Activated naive CD8-positive, alpha-beta T cell treated with anti-CD3 and anti-CD28 coated beads, Interleukin-2, amount 10 ng/mL, durations not matched to agents 7 days and 5 days (primary cell): ENCODE data around the gene KRTCAP2. TPM values are rescaled to one million over a fixed set of nuclear protein-coding genes. Genes with fewer than 3 reads are reported as not detected.

Experiments
- total RNA-seq, 2 experiments: library from RNA; stranded (reverse); gene quantifications; one replicate each; pipeline ENCODE4 v1.2.3, GENCODE V29; 2021

Gene KRTCAP2
- total RNA-seq, 2 experiments from 2014 or later = 146 to 170 TPM

Other genes starting within 250 kb of the KRTCAP2 start
- gene PMVK, start 236.6 kb downstream of the KRTCAP2 start, total RNA-seq = 10 to 100 TPM; 25.6 to 26.4 TPM
- 100 to 1,000 TPM; 149 to 155 TPM for gene PBXIP1, start 217.2 kb downstream of the KRTCAP2 start, total RNA-seq
- 10 to 100 TPM; 55.3 TPM for gene PYGO2, start 211.5 kb downstream of the KRTCAP2 start, total RNA-seq
- 10 to 100 TPM; 67.4 to 72.3 TPM for gene SHC1, start 202.6 kb downstream of the KRTCAP2 start, total RNA-seq
- 100 to 1,000 TPM; 112 to 114 TPM for gene CKS1B, start 198.6 kb downstream of the KRTCAP2 start, total RNA-seq
- gene FLAD1, start 190.0 kb downstream of the KRTCAP2 start, total RNA-seq = 10 to 100 TPM; 46.2 to 48.9 TPM
- 1 to 10 TPM; 1.1 to 1.9 TPM for gene LENEP, start 179.7 kb downstream of the KRTCAP2 start, total RNA-seq
- 10 to 100 TPM; 41.4 to 48.4 TPM for gene ZBTB7B, start 170.5 kb downstream of the KRTCAP2 start, total RNA-seq
- 1 to 10 TPM in 1 of 2 experiments, under 1 TPM in 1; 0.91 to 1.4 TPM for gene DCST2, start 139.5 kb downstream of the KRTCAP2 start, total RNA-seq
- gene DCST1, start 139.5 kb downstream of the KRTCAP2 start, total RNA-seq = not detected
- 10 to 100 TPM; 37.0 to 37.3 TPM for gene ADAM15, start 122.0 kb downstream of the KRTCAP2 start, total RNA-seq
- 1 to 10 TPM; 7.9 to 8.1 TPM for gene EFNA4, start 109.6 kb downstream of the KRTCAP2 start, total RNA-seq
- gene EFNA3, start 94.5 kb downstream of the KRTCAP2 start, total RNA-seq = 1 to 10 TPM; 3.6 to 4.2 TPM
- gene EFNA1, start 45.4 kb downstream of the KRTCAP2 start, total RNA-seq = under 1 TPM; 0.25 to 0.48 TPM
- 10 to 100 TPM; 40.7 to 45.0 TPM for gene SLC50A1, start 37.5 kb downstream of the KRTCAP2 start, total RNA-seq
- gene DPM3, start 32.8 kb downstream of the KRTCAP2 start, total RNA-seq = 10 to 100 TPM; 60.0 to 71.1 TPM
- gene TRIM46, start 545 bp upstream of the KRTCAP2 start, total RNA-seq = 10 to 100 TPM; 12.4 to 13.4 TPM
- gene THBS3, start 34.6 kb upstream of the KRTCAP2 start, total RNA-seq = 10 to 100 TPM; 25.1 to 26.3 TPM
- gene MTX1, start 35.4 kb upstream of the KRTCAP2 start, total RNA-seq = 10 to 100 TPM; 31.5 to 31.7 TPM
- gene ENTREP3, start 82.2 kb upstream of the KRTCAP2 start, total RNA-seq = 10 to 100 TPM; 26.0 to 29.4 TPM
- 10 to 100 TPM; 81.7 to 84.2 TPM for gene SCAMP3, start 89.1 kb upstream of the KRTCAP2 start, total RNA-seq
- gene CLK2, start 100.2 kb upstream of the KRTCAP2 start, total RNA-seq = 100 to 1,000 TPM; 110 to 112 TPM
- gene HCN3, start 104.2 kb upstream of the KRTCAP2 start, total RNA-seq = 1 to 10 TPM; 5.0 to 6.7 TPM
- not detected for gene PKLR, start 128.1 kb upstream of the KRTCAP2 start, total RNA-seq
- gene FDPS, start 135.6 kb upstream of the KRTCAP2 start, total RNA-seq = 100 to 1,000 TPM; 238 to 242 TPM
- gene RUSC1, start 147.6 kb upstream of the KRTCAP2 start, total RNA-seq = 10 to 100 TPM; 23.2 to 28.5 TPM